Activated B cell treated with CpG ODN at 0.5 μM for 24 hours (primary cell): ENCODE results near the gene GPATCH2. TPM values are rescaled to one million over a fixed set of nuclear protein-coding genes. Genes with fewer than 3 reads are reported as not detected.

Source experiments
- ATAC-seq: fragments of 200-7000 bp; cut with Tn5 transposase; one replicate; pipeline ENCODE4 v1.10.0; 2021; ENCODE audit warnings: low read depth, mild to moderate bottlenecking, moderate library complexity
- CTCF ChIA-PET: fragments of 350-600 bp; sonication (Branson Sonifier 250); formaldehyde crosslinking; loops from one replicate; lab custom pipeline; 2021; ENCODE audit warnings: antibody characterized with exemption; lab: Charles Lee
- POLR2A ChIA-PET: fragments of 350-600 bp; sonication (Branson Sonifier 250); formaldehyde crosslinking; loops from one replicate; lab custom pipeline; 2021; ENCODE audit warnings: antibody characterized with exemption; lab: Charles Lee
- DNase-seq: peaks from one replicate; pipeline ENCODE4 v3.0.0; 2022
- H3K27ac Mint-ChIP-seq: one replicate; pipeline ENCODE4 v1.8.0; 2020; ENCODE audit warnings: mixed read lengths
- H3K27me3 Mint-ChIP-seq: one replicate; pipeline ENCODE4 v1.8.0; 2021; ENCODE audit warnings: mixed read lengths
- H3K36me3 Mint-ChIP-seq: one replicate; pipeline ENCODE4 v1.8.0; 2021; ENCODE audit warnings: low read depth, mixed read lengths
- H3K4me1 Mint-ChIP-seq: one replicate; pipeline ENCODE4 v1.8.0; 2021; ENCODE audit warnings: mixed read lengths
- H3K4me3 Mint-ChIP-seq: one replicate; pipeline ENCODE4 v1.8.0; 2020; ENCODE audit warnings: mild to moderate bottlenecking, mixed read lengths
- H3K9me3 Mint-ChIP-seq: one replicate; pipeline ENCODE4 v1.8.0; 2020; ENCODE audit warnings: mixed read lengths
- CTCF ChIP-seq: fragments of 200-600 bp; IDR thresholded peaks from one replicate; pipeline ENCODE4 v1.8.0; 2022; ENCODE audit warnings: antibody characterized with exemption, mild to moderate bottlenecking
- intact Hi-C: fragments of 100-400 bp; cut with micrococcal nuclease; formaldehyde crosslinking; loops from one replicate; pipeline ENCODE4 v1.15.1; 2024
- total RNA-seq: library from RNA; stranded (reverse); gene quantifications from 2 replicates; pipeline ENCODE4 v1.2.3, GENCODE V29; 2022

The GPATCH2 gene
- total RNA-seq, 1 donor from 2014 or later = 17.5 TPM

- ATAC-seq = no peak
- Mint-ChIP-seq H3K4me1 (peaks cover 33% of the 10 kb centered on the region), H3K36me3 (peaks cover 8% of the 10 kb centered on the region), H3K27me3 (no peaks in the 10 kb centered on the region), H3K9me3 (no peaks in the 10 kb centered on the region), H3K4me3 (no peak overlapping the region), H3K27ac (no peak overlapping the region)
- CTCF ChIA-PET = no interaction called here
- TF ChIP-seq CTCF = no peak
- POLR2A ChIA-PET = no interaction called here
- no peak for DNase-seq
- intact Hi-C loops = no loop called here
These were observed 3.5 kb downstream of the GPATCH2 start for GRCh38 chr1:217627431-217627830.

- no peak for TF ChIP-seq CTCF
- Mint-ChIP-seq H3K4me1 (peaks cover 36% of the 10 kb centered on the region), H3K27ac (no peak overlapping the region), H3K9me3 (no peaks in the 10 kb centered on the region), H3K36me3 (peaks cover 8% of the 10 kb centered on the region), H3K4me3 (no peak overlapping the region), H3K27me3 (no peaks in the 10 kb centered on the region)
- DNase-seq = no peak
- ATAC-seq = no peak
- intact Hi-C loops = no loop called here
- ChIA-PET POLR2A (no interaction called here), CTCF (no interaction called here)
These were observed 4.6 kb downstream of the GPATCH2 start for GRCh38 chr1:217626321-217626720.

GRCh38 chr1:217622042-217622441 is 8.8 kb downstream of the GPATCH2 start:
- TF ChIP-seq CTCF = no peak
- POLR2A ChIA-PET = interaction anchor here (2.8 kb wide), 1 partner anchor 9 kb away, joined by 13 read pairs; the partner anchor contains the start of genes GPATCH2 and SPATA17
- peak; percentile 56 for ATAC-seq
- no peak for DNase-seq
- peaks cover 21% of the 10 kb centered on the region for H3K36me3 Mint-ChIP-seq
- no peaks in the 10 kb centered on the region for H3K27me3 Mint-ChIP-seq
- peak overlapping the region; percentile 20 for H3K4me3 Mint-ChIP-seq
- H3K9me3 Mint-ChIP-seq = no peaks in the 10 kb centered on the region
- CTCF ChIA-PET = no interaction called here
- intact Hi-C loops = loop anchor here (2.0 kb wide), 1 partner anchor 13 kb away; no protein-coding TSS in a partner anchor
- H3K4me1 Mint-ChIP-seq = peaks cover 19% of the 10 kb centered on the region
- H3K27ac Mint-ChIP-seq = no peak overlapping the region

GRCh38 chr1:217620814-217621213 is 10.1 kb downstream of the GPATCH2 start:
- intact Hi-C loops = no loop called here
- ChIA-PET POLR2A (interaction anchor here (2.8 kb wide), 1 partner anchor 10 kb away, joined by 13 read pairs; the partner anchor contains the start of genes GPATCH2 and SPATA17), CTCF (interaction anchor here (1.3 kb wide), 1 partner anchor 10 kb away, joined by 4 read pairs; the partner anchor contains the start of genes GPATCH2 and SPATA17)
- no peaks in the 10 kb centered on the region for H3K27me3 Mint-ChIP-seq
- no peak overlapping the region for H3K4me3 Mint-ChIP-seq
- ATAC-seq (peak; percentile 74), DNase-seq (no peak)
- no peaks in the 10 kb centered on the region for H3K9me3 Mint-ChIP-seq
- TF ChIP-seq CTCF = no peak
- no peak overlapping the region for H3K27ac Mint-ChIP-seq
- H3K36me3 Mint-ChIP-seq = peaks cover 24% of the 10 kb centered on the region
- peaks cover 19% of the 10 kb centered on the region for H3K4me1 Mint-ChIP-seq

- Mint-ChIP-seq H3K4me3 (no peak overlapping the region), H3K9me3 (no peaks in the 10 kb centered on the region), H3K27me3 (no peaks in the 10 kb centered on the region), H3K36me3 (peaks cover 30% of the 10 kb centered on the region), H3K27ac (no peak overlapping the region), H3K4me1 (peaks cover 14% of the 10 kb centered on the region)
- intact Hi-C loops = no loop called here
- DNase-seq (no peak), ATAC-seq (no peak)
- no peak for TF ChIP-seq CTCF
- ChIA-PET POLR2A (no interaction called here), CTCF (no interaction called here)
These were observed 13.8 kb downstream of the GPATCH2 start for GRCh38 chr1:217617126-217617525.
